ENCODE data around the gene BRDT. TPM values are rescaled to one million over a fixed set of nuclear protein-coding genes. Genes with fewer than 3 reads are reported as not detected.

The BRDT gene
- total and polyA plus RNA-seq, 12 donors = 0.06 TPM; not detected in 11

DNA sequence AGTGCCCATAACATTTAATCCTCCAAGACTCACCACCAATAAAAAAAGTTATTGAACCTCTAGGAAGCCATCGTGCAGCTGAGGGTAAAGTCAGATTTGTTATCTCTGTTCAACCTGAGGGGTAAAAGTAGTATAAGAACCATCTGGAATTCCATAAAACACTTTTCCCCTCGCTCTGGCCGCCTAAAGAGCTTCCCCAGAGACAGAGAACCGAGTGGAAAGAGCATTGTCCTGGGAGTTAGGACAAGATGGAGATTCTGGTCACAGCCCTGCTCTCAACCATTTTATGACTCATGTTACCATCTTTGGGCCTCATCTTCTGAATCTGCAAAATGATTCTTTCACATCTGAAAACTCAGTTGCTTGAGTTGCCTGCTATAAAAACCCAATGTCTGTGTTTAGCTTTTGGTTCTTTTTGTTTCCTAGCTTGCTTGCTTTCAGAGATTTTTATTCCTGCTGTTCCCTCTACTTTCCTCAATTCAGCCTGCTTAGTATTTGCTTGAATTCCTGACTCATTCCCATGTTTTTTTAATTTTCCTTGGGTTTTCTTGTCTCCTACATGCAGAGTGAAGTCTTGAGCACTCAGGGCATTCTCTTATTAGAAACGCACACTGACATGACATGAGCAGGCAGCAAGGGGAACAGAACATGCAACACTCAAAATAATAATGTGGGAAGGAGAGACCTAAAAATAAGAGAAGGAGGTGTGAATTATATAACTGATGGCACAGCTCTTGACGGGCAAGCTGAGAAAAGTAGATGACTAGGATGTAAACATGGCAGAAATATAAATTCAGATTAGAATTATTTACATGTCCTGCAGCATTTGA lies 82.3 kb downstream of the BRDT start:
- 80 to 84% methylated on average over 6 of the region's 6 CpGs for WGBS, 2 donors
- ATAC-seq (no peak), DNase-seq (no peak)
- H3K4me3 ChIP-seq = no peak overlapping the region
- no peaks in the 10 kb centered on the region for H3K9me3 ChIP-seq
- no peak overlapping the region for H3K27ac ChIP-seq
- peaks cover 0 to 37% (median 16%) of the 10 kb centered on the region in 7 donors for H3K27me3 ChIP-seq
- intact Hi-C loops (cut with DNase I) = no loop called here
- TF ChIP-seq, protein P1, sequence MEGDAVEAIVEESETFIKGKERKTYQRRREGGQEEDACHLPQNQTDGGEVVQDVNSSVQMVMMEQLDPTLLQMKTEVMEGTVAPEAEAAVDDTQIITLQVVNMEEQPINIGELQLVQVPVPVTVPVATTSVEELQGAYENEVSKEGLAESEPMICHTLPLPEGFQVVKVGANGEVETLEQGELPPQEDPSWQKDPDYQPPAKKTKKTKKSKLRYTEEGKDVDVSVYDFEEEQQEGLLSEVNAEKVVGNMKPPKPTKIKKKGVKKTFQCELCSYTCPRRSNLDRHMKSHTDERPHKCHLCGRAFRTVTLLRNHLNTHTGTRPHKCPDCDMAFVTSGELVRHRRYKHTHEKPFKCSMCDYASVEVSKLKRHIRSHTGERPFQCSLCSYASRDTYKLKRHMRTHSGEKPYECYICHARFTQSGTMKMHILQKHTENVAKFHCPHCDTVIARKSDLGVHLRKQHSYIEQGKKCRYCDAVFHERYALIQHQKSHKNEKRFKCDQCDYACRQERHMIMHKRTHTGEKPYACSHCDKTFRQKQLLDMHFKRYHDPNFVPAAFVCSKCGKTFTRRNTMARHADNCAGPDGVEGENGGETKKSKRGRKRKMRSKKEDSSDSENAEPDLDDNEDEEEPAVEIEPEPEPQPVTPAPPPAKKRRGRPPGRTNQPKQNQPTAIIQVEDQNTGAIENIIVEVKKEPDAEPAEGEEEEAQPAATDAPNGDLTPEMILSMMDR (IDR thresholded peaks at IDR 0.05) = no peak
- no peaks in the 10 kb centered on the region for H3K36me3 ChIP-seq
- H3K4me1 ChIP-seq = peaks cover 0 to 4% (median 0%) of the 10 kb centered on the region in 9 donors

- Histone ChIP-seq H3K27ac (no peak overlapping the region), H3K36me3 (no peaks in the 10 kb centered on the region), H3K4me1 (no peaks in the 10 kb centered on the region), H3K9me3 (no peaks in the 10 kb centered on the region), H3K27me3 (peaks cover 0 to 3% (median 0%) of the 10 kb centered on the region in 7 donors), H3K4me3 (no peak overlapping the region)
- intact Hi-C loops (cut with DNase I) = no loop called here
- TF ChIP-seq, protein P1 (IDR thresholded peaks at IDR 0.05) = no peak
- no peak for ATAC-seq
- 69 to 70% methylated on average over 6 of the region's 6 CpGs for WGBS, 2 donors
- DNase-seq = no peak
Observed at GRCh38 chr1:92037400-92037799, 88.2 kb downstream of the BRDT start.

GRCh38 chr1:92038695-92039346 lies 89.6 kb downstream of the BRDT start:
- no peak overlapping the region for H3K4me3 ChIP-seq
- intact Hi-C loops (cut with DNase I) = no loop called here
- no peak for DNase-seq
- no peaks in the 10 kb centered on the region for H3K36me3 ChIP-seq
- H3K27ac ChIP-seq = no peak overlapping the region
- ATAC-seq = no peak
- H3K27me3 ChIP-seq = peaks cover 0 to 3% (median 0%) of the 10 kb centered on the region in 7 donors
- H3K4me1 ChIP-seq = no peaks in the 10 kb centered on the region
- WGBS, 2 donors = 86 to 93% methylated on average over 2 of the region's 2 CpGs
- no peaks in the 10 kb centered on the region for H3K9me3 ChIP-seq
- TF ChIP-seq, protein P1 (IDR thresholded peaks at IDR 0.05) = no peak

GRCh38 chr1:92040971-92041370 lies 91.8 kb downstream of the BRDT start:
- TF ChIP-seq, protein P1 (IDR thresholded peaks at IDR 0.05) = no peak
- DNase-seq (no peak), ATAC-seq (no peak)
- 83 to 87% methylated on average over 1 of the region's 1 CpG for WGBS, 2 donors
- no peak overlapping the region for H3K27ac ChIP-seq
- H3K9me3 ChIP-seq = no peaks in the 10 kb centered on the region
- H3K4me1 ChIP-seq = no peaks in the 10 kb centered on the region
- intact Hi-C loops (cut with DNase I) = no loop called here
- H3K4me3 ChIP-seq = no peak overlapping the region
- no peaks in the 10 kb centered on the region for H3K27me3 ChIP-seq
- H3K36me3 ChIP-seq = no peaks in the 10 kb centered on the region

All from heart right ventricle (tissue), 16 donors.